Aorta (tissue), 5 donors: ENCODE measurements around the gene UBE3D. TPM values are rescaled to one million over a fixed set of nuclear protein-coding genes. Genes with fewer than 3 reads are reported as not detected.
"Not testable (repeated sequence)": the region's sequence is repeated elsewhere in the genome, so short reads cannot be mapped to it uniquely, and the experiment has no call there.

ENCODE experiments used
- ATAC-seq: fragments of 200-7000 bp; cut with Tn5 transposase; one replicate; pipeline ENCODE4 v1.9.1; 2022; ENCODE audit warnings: moderate library complexity; ENCODE audit not compliant: low FRiP score
- DNase-seq, 2 donors: peaks; one replicate each; pipeline ENCODE4 v3.0.0-alpha.2; 2020
- H3K27ac ChIP-seq, 2 donors: one replicate each; pipeline ENCODE4 v1.5.1; 2013; ENCODE audit warnings: low read length in 2 of 2, mild to moderate bottlenecking in 2 of 2, moderate library complexity in 2 of 2, control low read depth in 1 of 2, inconsistent platforms in 1 of 2, low read depth in 1 of 2
- H3K27me3 ChIP-seq, 2 donors: one replicate each; pipeline ENCODE4 v1.6.1; 2013; ENCODE audit warnings: control low read depth in 1 of 2, low read length in 1 of 2, mild to moderate bottlenecking in 1 of 2, moderate library complexity in 1 of 2; ENCODE audit not compliant: insufficient read depth in 2 of 2, control insufficient read depth in 1 of 2
- H3K36me3 ChIP-seq, 2 donors: one replicate each; pipeline ENCODE4 v1.6.1; 2013; ENCODE audit warnings: control low read depth in 1 of 2, low read length in 1 of 2, mild to moderate bottlenecking in 1 of 2; ENCODE audit not compliant: insufficient read depth in 2 of 2, control insufficient read depth in 1 of 2
- H3K4me1 ChIP-seq, 2 donors: one replicate each; pipeline ENCODE4 v1.6.1; 2013; ENCODE audit warnings: low read length in 2 of 2, control low read depth in 1 of 2, mild to moderate bottlenecking in 1 of 2, moderate library complexity in 1 of 2; ENCODE audit not compliant: insufficient read depth in 2 of 2, control insufficient read depth in 1 of 2
- H3K4me3 ChIP-seq, 2 donors: one replicate each; pipeline ENCODE4 v1.5.1; 2013; ENCODE audit warnings: low read length in 2 of 2, control low read depth in 1 of 2, mild to moderate bottlenecking in 1 of 2
- H3K9me3 ChIP-seq: one replicate; pipeline ENCODE4 v1.6.1; 2013; ENCODE audit warnings: mild to moderate bottlenecking, low read length; ENCODE audit not compliant: control insufficient read depth
- WGBS, 2 donors: extraction: QIAGEN DNeasy Blood & Tissue Kit; methylation state at CpG; one replicate each; pipeline ENCODE4 v1.1.7; 2013; 5-methylcytosine and 5-hydroxymethylcytosine counted together
- intact Hi-C, 2 donors: fragments of 100-400 bp; cut with DNase I; formaldehyde crosslinking; loops; one replicate each; pipeline versions ENCODE4 v1.14.2 to v1.15.0; 2022
- polyA plus RNA-seq, 2 donors: library from polyadenylated mRNA; stranded (reverse); fragments of 200-250 nt; gene quantifications; one replicate each; pipeline ENCODE4 v1.2.3, GENCODE V29; 2013
- total RNA-seq, 2 donors: library from RNA; stranded (reverse); fragmentation: NEBNext Ultra II Directional; extraction: Animal tissue kit (Norgen Biotek cat#: 25700); gene quantifications; one replicate each; pipeline ENCODE4 v1.2.1, GENCODE V29; 2021
- donor health status: healthy with polysubstance abuse.
- donor health status: Bipolar disorder and iron deficiency.
- donor health status: DM: no; HTN: no; CAD: no.
- donor health status: DM: no; HTN: no; CAD: no.
- donor health status: DM: yes; HTN: yes; CAD: no.

The UBE3D gene
- total and polyA plus RNA-seq, 4 donors = 1.8 to 7.7 (median 3.7) TPM

- no peak overlapping the region for H3K4me3 ChIP-seq
- H3K9me3 ChIP-seq = no peaks in the 10 kb centered on the region
- ATAC-seq = no peak
- H3K27me3 ChIP-seq = no peaks in the 10 kb centered on the region
- no peak for DNase-seq
- intact Hi-C loops = no loop called here
- H3K27ac ChIP-seq = no peak overlapping the region
- H3K4me1 ChIP-seq = no peaks in the 10 kb centered on the region
- H3K36me3 ChIP-seq = no peaks in the 10 kb centered on the region
Observed at GRCh38 chr6:82869493-82869892, 196.1 kb downstream of the UBE3D start.

DNA sequence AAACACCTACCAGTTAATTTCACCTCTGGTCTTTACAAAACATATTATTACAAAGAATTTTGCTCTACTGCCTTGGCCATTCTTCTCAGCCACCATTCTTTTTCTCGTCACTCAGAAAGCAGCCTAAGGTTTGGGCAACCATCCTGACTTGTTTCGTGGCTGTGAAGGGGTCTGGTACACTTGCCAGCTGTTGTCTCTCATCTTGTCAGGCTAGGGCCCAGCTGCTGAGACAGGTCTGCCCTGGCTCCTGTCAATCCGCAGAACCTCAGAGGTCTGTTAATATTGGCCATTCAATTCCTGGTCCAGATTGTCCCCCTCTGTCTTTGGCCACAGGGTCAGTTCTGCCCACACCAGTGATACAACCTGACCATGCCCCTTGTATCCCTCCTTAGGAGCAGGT is 197.7 kb downstream of the UBE3D start:
- ATAC-seq (no peak), DNase-seq (no peak)
- Histone ChIP-seq H3K4me1 (no peaks in the 10 kb centered on the region), H3K27me3 (no peaks in the 10 kb centered on the region), H3K27ac (no peak overlapping the region), H3K36me3 (no peaks in the 10 kb centered on the region), H3K4me3 (no peak overlapping the region), H3K9me3 (no peaks in the 10 kb centered on the region)
- intact Hi-C loops = no loop called here
- WGBS, 2 donors = 87 to 89% methylated on average over 3 of the region's 3 CpGs

- intact Hi-C loops = no loop called here
- H3K9me3 ChIP-seq = no peaks in the 10 kb centered on the region
- H3K27ac ChIP-seq = no peak overlapping the region
- DNase-seq (no peak), ATAC-seq (no peak)
- H3K27me3 ChIP-seq = no peaks in the 10 kb centered on the region
- H3K36me3 ChIP-seq = no peaks in the 10 kb centered on the region
- H3K4me1 ChIP-seq = no peaks in the 10 kb centered on the region
- 36 to 51% methylated on average over 3 of the region's 3 CpGs for WGBS, 2 donors
- no peak overlapping the region for H3K4me3 ChIP-seq
Observed at GRCh38 chr6:82866446-82866845, 199.2 kb downstream of the UBE3D start.

DNA sequence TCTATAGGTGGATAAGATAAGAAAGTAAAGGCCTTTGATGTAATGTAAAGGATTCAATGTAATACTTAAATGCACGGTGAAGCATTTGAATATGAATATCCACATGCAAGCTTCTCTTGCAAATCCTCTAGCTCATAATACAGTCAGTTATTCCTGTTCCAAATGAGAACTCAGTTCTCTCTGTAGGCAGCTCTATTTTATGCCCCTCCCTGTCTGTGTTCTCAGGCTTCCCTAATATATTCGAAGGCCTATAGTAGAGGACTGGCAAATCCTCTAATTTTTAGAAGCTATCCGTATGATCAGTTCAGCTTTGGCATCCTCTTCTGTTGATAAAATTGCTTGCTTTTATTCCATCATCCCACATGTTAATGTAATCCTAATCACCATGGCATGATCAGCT is 200.2 kb downstream of the UBE3D start:
- no peak for DNase-seq
- no peaks in the 10 kb centered on the region for H3K27me3 ChIP-seq
- H3K4me1 ChIP-seq = no peaks in the 10 kb centered on the region
- no peaks in the 10 kb centered on the region for H3K9me3 ChIP-seq
- WGBS, 2 donors = 82 to 88% methylated on average over 3 of the region's 3 CpGs
- ATAC-seq = no peak
- no peak overlapping the region for H3K4me3 ChIP-seq
- intact Hi-C loops = no loop called here
- no peak overlapping the region for H3K27ac ChIP-seq
- no peaks in the 10 kb centered on the region for H3K36me3 ChIP-seq

GRCh38 chr6:82863781-82864180 is 201.9 kb downstream of the UBE3D start:
- ATAC-seq (no peak), DNase-seq (no peak)
- no peaks in the 10 kb centered on the region for H3K4me1 ChIP-seq
- H3K9me3 ChIP-seq = no peaks in the 10 kb centered on the region
- no peaks in the 10 kb centered on the region for H3K27me3 ChIP-seq
- intact Hi-C loops = no loop called here
- H3K36me3 ChIP-seq = no peaks in the 10 kb centered on the region
- no peak overlapping the region for H3K27ac ChIP-seq
- no peak overlapping the region for H3K4me3 ChIP-seq

GRCh38 chr6:82862543-82862942 is 203.1 kb downstream of the UBE3D start:
- Histone ChIP-seq H3K36me3 (no peaks in the 10 kb centered on the region), H3K4me3 (no peak overlapping the region), H3K27ac (no peak overlapping the region), H3K9me3 (no peaks in the 10 kb centered on the region), H3K27me3 (no peaks in the 10 kb centered on the region), H3K4me1 (no peaks in the 10 kb centered on the region)
- intact Hi-C loops = no loop called here
- DNase-seq (no peak), ATAC-seq (no peak)
- WGBS, 2 donors = 0 to 11% methylated on average over 1 of the region's 1 CpG

DNA sequence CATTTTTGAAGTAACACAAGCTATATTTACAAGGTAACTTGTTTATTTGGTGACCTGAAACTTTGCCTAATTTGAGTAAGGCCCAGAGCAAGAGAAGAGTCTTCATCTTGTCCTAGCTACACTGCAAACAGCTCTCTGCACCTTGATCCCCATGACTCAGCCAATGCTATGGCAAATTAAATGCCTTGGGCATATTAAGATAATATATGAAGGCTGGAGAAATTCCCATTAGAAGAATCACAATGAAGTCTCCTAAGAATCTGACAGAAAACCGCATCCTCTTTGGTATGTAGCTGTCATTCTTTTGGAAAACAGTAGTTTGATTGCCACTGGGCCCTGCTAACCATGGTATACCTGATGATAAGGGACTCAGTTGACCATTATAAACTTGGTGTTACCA is 204.5 kb downstream of the UBE3D start:
- Histone ChIP-seq H3K4me3 (no peak overlapping the region), H3K27me3 (no peaks in the 10 kb centered on the region), H3K9me3 (no peaks in the 10 kb centered on the region), H3K36me3 (no peaks in the 10 kb centered on the region), H3K27ac (no peak overlapping the region), H3K4me1 (no peaks in the 10 kb centered on the region)
- WGBS, 2 donors = 77 to 79% methylated on average over 1 of the region's 1 CpG
- no peak for DNase-seq
- ATAC-seq = no peak
- intact Hi-C loops = no loop called here

GRCh38 chr6:82856077-82856476 is 209.6 kb downstream of the UBE3D start:
- H3K4me3 ChIP-seq, H3K36me3 ChIP-seq, H3K4me1 ChIP-seq, H3K27me3 ChIP-seq, H3K27ac ChIP-seq, ATAC-seq, DNase-seq, intact Hi-C loops, H3K9me3 ChIP-seq: not testable (repeated sequence)
- 85 to 89% methylated on average over 4 to 5 of the region's 5 CpGs for WGBS, 2 donors

- ATAC-seq, intact Hi-C loops, H3K9me3 ChIP-seq, H3K36me3 ChIP-seq, H3K27me3 ChIP-seq, H3K4me3 ChIP-seq, H3K27ac ChIP-seq, H3K4me1 ChIP-seq, DNase-seq: not testable (repeated sequence)
- 74 to 76% methylated on average over 3 of the region's 3 CpGs for WGBS, 2 donors
Observed at GRCh38 chr6:82852904-82853303, 212.7 kb downstream of the UBE3D start.
